H1 (cell line): ENCODE measurements around the gene YBX3. TPM values are rescaled to one million over a fixed set of nuclear protein-coding genes. Genes with fewer than 3 reads are reported as not detected.

Experiments used
- GTF2F1 ChIP-seq: IDR thresholded peaks from 2 replicates; pipeline ENCODE4 v1.6.1; 2012; ENCODE audit warnings: low read depth, low read length, improper control_type of control experiment, borderline replicate concordance
- HDAC2 ChIP-seq, 2 experiments: fragments of 300-600 bp in 1 of 2; sonication (generic) in 1 of 2; IDR thresholded peaks; 2 replicates each; pipeline ENCODE4 v1.6.1; 2011 to 2012; ENCODE audit warnings: low read depth in 2 of 2, low read length in 2 of 2, mild to moderate bottlenecking in 2 of 2, moderate library complexity in 2 of 2, borderline replicate concordance in 1 of 2, inconsistent platforms in 1 of 2
- KDM4A ChIP-seq: IDR thresholded peaks from one replicate; pipeline ENCODE4 v1.7.1; 2012; ENCODE audit warnings: low read depth, mild to moderate bottlenecking, moderate library complexity, low read length, inconsistent platforms; ENCODE audit not compliant: severe bottlenecking
- PHF8 ChIP-seq: fragments of 200-600 bp; sonication (generic); conservative IDR thresholded peaks from 2 replicates; pipeline ENCODE4 v1.7.1; 2012; ENCODE audit warnings: low read depth, mild to moderate bottlenecking, inconsistent platforms, low read length, moderate library complexity
- POU5F1 ChIP-seq: IDR thresholded peaks from 2 replicates; pipeline ENCODE4 v1.6.1; 2011; ENCODE audit warnings: low read depth, mild to moderate bottlenecking, low read length, moderate library complexity
- SAP30 ChIP-seq: fragments of 300-600 bp; sonication (generic); IDR thresholded peaks from 2 replicates; pipeline ENCODE4 v1.7.1; 2012; ENCODE audit warnings: low read length, moderate library complexity, mild to moderate bottlenecking, inconsistent platforms; ENCODE audit not compliant: insufficient read depth, insufficient replicate concordance
- SP1 ChIP-seq: IDR thresholded peaks from 2 replicates; pipeline ENCODE4 v1.6.1; 2011; ENCODE audit warnings: low read depth, low read length
- TAF7 ChIP-seq: optimal IDR thresholded peaks from 2 replicates; pipeline ENCODE3; 2011; ENCODE audit warnings: low read depth, mild to moderate bottlenecking, inconsistent platforms, low read length, moderate library complexity, borderline replicate concordance
- polyA plus RNA-seq, 7 experiments: library from polyadenylated mRNA; depleted of rRNA in 3 of 7; stranded (reverse) in 5 of 7; unstranded in 2 of 7; fragments of >200 nt in 5 of 7; fragments of 200-250 nt in 2 of 7; gene quantifications; 1 replicate in 5 of 7; 2 replicates in 1 of 7; 4 replicates in 1 of 7; pipeline versions ENCODE4 v1.2.1 to v1.2.3, GENCODE V29; 2011 to 2013; ENCODE audit warnings: missing spikeins in 2 of 7, mixed read lengths in 2 of 7
- total RNA-seq: library from RNA; stranded (reverse); fragmentation: NEBNext Ultra II Directional; extraction: Animal tissue kit (Norgen Biotek cat#: 25700); gene quantifications from 2 replicates; pipeline ENCODE4 v1.2.1, GENCODE V29; 2021

YBX3 gene
- total and polyA plus RNA-seq, 2 of the 8 experiments (the other 6 are each of a cell fraction or from before 2014, with no cell fraction given): 83.1 to 480 TPM

- peak; percentile 32 to 40; a peak in 1 of 4 replicates for TF ChIP-seq HDAC2 (IDR thresholded peaks at IDR 0.05; ENCODE audit: borderline replicate concordance in 1 of 2, low read depth in 2 of 2, low read length in 2 of 2)
- TF ChIP-seq KDM4A: peak; percentile 69
- no peak for TF ChIP-seq POU5F1
- TF ChIP-seq GTF2F1: no peak
- peak; percentile 48 for TF ChIP-seq TAF7
- TF ChIP-seq SP1: no peak
- TF ChIP-seq PHF8: peak; percentile 47; the same call in 1 of the 2 replicates
- TF ChIP-seq SAP30: no peak
- TF ChIP-seq, all 59 proteins: peak for 5
Observed at GRCh38 chr12:10722502-10722904, 620 bp downstream of the YBX3 start (continued).
